GM12878 (cell line): ENCODE data around the gene ULBP2.

ENCODE experiments used
- MYC ChIP-seq: IDR thresholded peaks from 2 replicates; pipeline ENCODE4 v1.6.1; 2011; ENCODE audit warnings: mild to moderate bottlenecking, low read length, moderate library complexity, inconsistent platforms; ENCODE audit not compliant: insufficient read depth, insufficient replicate concordance, insufficient read length, severe bottlenecking
- POLR2A ChIP-seq: IDR thresholded peaks from 2 replicates; pipeline ENCODE4 v1.6.1; 2011; ENCODE audit warnings: low read depth, mild to moderate bottlenecking, low read length
- TCF12 ChIP-seq: IDR thresholded peaks from 2 replicates; pipeline ENCODE4 v1.6.1; 2011; ENCODE audit warnings: low read depth, mild to moderate bottlenecking, low read length
- YY1 ChIP-seq: IDR thresholded peaks from 2 replicates; pipeline ENCODE4 v1.6.1; 2011; ENCODE audit warnings: low read depth, mild to moderate bottlenecking, low read length
- TF ChIP-seq, protein P1 (sequence below), 3 experiments: IDR thresholded peaks in 2 of 3; conservative IDR thresholded peaks in 1 of 3; 2 replicates each; pipeline ENCODE4 v1.5.1; 2011; ENCODE audit warnings: low read depth in 3 of 3, low read length in 3 of 3, mild to moderate bottlenecking in 3 of 3, control low read depth in 2 of 3, moderate library complexity in 2 of 3, inconsistent platforms in 1 of 3, mixed read lengths in 1 of 3; ENCODE audit not compliant: control insufficient read depth in 2 of 3, insufficient read depth in 1 of 3; ENCODE audit errors: extremely low read depth in 1 of 3
- TF ChIP-seq, protein P2 (sequence below): fragments of 450-650 bp; IDR thresholded peaks from 2 replicates; pipeline ENCODE4 v1.6.1; 2017; ENCODE audit warnings: mild to moderate bottlenecking, moderate library complexity
- TF ChIP-seq, protein P3 (sequence below): IDR thresholded peaks from 2 replicates; pipeline ENCODE4 v1.6.1; 2012; ENCODE audit warnings: low read length, inconsistent platforms
- TF ChIP-seq, protein P4 (sequence below): fragments of 450-650 bp; formaldehyde crosslinking; IDR thresholded peaks from 2 replicates; pipeline ENCODE4 v1.5.0; 2022; ENCODE audit warnings: mild to moderate bottlenecking, missing genetic modification characterization

DNA sequence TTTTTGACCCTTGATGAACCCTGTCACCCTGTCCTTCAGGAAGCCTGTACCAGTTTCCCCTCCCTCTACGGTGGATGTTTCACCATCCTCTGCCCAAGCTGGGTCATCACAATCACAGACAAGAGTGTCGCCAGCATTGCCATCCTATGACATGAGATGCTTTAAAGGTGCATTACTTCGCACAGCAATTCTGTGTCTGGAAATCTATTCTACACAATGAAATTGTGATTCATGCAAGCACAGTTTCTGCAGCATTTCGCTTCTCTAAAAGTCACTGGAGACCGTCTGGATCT lies 2.5 kb upstream of the ULBP2 start:
- TF ChIP-seq, protein P1, sequence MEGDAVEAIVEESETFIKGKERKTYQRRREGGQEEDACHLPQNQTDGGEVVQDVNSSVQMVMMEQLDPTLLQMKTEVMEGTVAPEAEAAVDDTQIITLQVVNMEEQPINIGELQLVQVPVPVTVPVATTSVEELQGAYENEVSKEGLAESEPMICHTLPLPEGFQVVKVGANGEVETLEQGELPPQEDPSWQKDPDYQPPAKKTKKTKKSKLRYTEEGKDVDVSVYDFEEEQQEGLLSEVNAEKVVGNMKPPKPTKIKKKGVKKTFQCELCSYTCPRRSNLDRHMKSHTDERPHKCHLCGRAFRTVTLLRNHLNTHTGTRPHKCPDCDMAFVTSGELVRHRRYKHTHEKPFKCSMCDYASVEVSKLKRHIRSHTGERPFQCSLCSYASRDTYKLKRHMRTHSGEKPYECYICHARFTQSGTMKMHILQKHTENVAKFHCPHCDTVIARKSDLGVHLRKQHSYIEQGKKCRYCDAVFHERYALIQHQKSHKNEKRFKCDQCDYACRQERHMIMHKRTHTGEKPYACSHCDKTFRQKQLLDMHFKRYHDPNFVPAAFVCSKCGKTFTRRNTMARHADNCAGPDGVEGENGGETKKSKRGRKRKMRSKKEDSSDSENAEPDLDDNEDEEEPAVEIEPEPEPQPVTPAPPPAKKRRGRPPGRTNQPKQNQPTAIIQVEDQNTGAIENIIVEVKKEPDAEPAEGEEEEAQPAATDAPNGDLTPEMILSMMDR (IDR thresholded peaks at IDR 0.05 in 2 of 3, conservative IDR thresholded peaks at IDR 0.05 in 1 of 3; ENCODE audit: control insufficient read depth in 2 of 3, extremely low read depth in 1 of 3, insufficient read depth in 1 of 3, low read depth in 3 of 3, low read length in 3 of 3), result no peak
- TF ChIP-seq YY1 (no peak), POLR2A (no peak), MYC (no peak), TCF12 (no peak)
- TF ChIP-seq, protein P2, sequence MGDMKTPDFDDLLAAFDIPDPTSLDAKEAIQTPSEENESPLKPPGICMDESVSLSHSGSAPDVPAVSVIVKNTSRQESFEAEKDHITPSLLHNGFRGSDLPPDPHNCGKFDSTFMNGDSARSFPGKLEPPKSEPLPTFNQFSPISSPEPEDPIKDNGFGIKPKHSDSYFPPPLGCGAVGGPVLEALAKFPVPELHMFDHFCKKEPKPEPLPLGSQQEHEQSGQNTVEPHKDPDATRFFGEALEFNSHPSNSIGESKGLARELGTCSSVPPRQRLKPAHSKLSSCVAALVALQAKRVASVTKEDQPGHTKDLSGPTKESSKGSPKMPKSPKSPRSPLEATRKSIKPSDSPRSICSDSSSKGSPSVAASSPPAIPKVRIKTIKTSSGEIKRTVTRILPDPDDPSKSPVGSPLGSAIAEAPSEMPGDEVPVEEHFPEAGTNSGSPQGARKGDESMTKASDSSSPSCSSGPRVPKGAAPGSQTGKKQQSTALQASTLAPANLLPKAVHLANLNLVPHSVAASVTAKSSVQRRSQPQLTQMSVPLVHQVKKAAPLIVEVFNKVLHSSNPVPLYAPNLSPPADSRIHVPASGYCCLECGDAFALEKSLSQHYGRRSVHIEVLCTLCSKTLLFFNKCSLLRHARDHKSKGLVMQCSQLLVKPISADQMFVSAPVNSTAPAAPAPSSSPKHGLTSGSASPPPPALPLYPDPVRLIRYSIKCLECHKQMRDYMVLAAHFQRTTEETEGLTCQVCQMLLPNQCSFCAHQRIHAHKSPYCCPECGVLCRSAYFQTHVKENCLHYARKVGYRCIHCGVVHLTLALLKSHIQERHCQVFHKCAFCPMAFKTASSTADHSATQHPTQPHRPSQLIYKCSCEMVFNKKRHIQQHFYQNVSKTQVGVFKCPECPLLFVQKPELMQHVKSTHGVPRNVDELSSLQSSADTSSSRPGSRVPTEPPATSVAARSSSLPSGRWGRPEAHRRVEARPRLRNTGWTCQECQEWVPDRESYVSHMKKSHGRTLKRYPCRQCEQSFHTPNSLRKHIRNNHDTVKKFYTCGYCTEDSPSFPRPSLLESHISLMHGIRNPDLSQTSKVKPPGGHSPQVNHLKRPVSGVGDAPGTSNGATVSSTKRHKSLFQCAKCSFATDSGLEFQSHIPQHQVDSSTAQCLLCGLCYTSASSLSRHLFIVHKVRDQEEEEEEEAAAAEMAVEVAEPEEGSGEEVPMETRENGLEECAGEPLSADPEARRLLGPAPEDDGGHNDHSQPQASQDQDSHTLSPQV, result no peak
- TF ChIP-seq, protein P3, sequence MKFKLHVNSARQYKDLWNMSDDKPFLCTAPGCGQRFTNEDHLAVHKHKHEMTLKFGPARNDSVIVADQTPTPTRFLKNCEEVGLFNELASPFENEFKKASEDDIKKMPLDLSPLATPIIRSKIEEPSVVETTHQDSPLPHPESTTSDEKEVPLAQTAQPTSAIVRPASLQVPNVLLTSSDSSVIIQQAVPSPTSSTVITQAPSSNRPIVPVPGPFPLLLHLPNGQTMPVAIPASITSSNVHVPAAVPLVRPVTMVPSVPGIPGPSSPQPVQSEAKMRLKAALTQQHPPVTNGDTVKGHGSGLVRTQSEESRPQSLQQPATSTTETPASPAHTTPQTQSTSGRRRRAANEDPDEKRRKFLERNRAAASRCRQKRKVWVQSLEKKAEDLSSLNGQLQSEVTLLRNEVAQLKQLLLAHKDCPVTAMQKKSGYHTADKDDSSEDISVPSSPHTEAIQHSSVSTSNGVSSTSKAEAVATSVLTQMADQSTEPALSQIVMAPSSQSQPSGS, result no peak
- TF ChIP-seq, protein P4, sequence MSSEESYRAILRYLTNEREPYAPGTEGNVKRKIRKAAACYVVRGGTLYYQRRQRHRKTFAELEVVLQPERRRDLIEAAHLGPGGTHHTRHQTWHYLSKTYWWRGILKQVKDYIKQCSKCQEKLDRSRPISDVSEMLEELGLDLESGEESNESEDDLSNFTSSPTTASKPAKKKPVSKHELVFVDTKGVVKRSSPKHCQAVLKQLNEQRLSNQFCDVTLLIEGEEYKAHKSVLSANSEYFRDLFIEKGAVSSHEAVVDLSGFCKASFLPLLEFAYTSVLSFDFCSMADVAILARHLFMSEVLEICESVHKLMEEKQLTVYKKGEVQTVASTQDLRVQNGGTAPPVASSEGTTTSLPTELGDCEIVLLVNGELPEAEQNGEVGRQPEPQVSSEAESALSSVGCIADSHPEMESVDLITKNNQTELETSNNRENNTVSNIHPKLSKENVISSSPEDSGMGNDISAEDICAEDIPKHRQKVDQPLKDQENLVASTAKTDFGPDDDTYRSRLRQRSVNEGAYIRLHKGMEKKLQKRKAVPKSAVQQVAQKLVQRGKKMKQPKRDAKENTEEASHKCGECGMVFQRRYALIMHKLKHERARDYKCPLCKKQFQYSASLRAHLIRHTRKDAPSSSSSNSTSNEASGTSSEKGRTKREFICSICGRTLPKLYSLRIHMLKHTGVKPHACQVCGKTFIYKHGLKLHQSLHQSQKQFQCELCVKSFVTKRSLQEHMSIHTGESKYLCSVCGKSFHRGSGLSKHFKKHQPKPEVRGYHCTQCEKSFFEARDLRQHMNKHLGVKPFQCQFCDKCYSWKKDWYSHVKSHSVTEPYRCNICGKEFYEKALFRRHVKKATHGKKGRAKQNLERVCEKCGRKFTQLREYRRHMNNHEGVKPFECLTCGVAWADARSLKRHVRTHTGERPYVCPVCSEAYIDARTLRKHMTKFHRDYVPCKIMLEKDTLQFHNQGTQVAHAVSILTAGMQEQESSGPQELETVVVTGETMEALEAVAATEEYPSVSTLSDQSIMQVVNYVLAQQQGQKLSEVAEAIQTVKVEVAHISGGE (CRISPR knock-in tag), result no peak
